H1 (cell line): Measurements from ENCODE around the gene ATP11A. TPM values are rescaled to one million over a fixed set of nuclear protein-coding genes. Genes with fewer than 3 reads are reported as not detected.

Experiments used
- CTCF ChIA-PET: fragments of 300-600 bp; sonication (Branson Sonifier 250); formaldehyde crosslinking; loops from one replicate; lab custom pipeline; 2021; ENCODE audit not compliant: partially characterized antibody; lab: Charles Lee
- POLR2A ChIA-PET: fragments of 300-600 bp; sonication (Branson Sonifier 250); formaldehyde crosslinking; loops from one replicate; lab custom pipeline; 2021; ENCODE audit warnings: inconsistent platforms; ENCODE audit not compliant: partially characterized antibody; lab: Charles Lee
- DNase-seq, 2 experiments: peaks; one replicate each; pipeline versions ENCODE4 v3.0.0 to v3.0.0-alpha.2; 2010 to 2022; ENCODE audit warnings: low spot score in 2 of 2, low read depth in 1 of 2, mixed read lengths in 1 of 2
- FAIRE-seq: peaks from 2 replicates; lab custom pipeline; 2011; peaks lifted over from hg19 to GRCh38; lab: Jason Lieb, UNC
- H2AFZ ChIP-seq: 2 replicates; pipeline ENCODE4 v1.8.1; 2012; ENCODE audit warnings: low read length, inconsistent platforms
- H2AK5ac ChIP-seq: 2 replicates; pipeline ENCODE4 v1.6.1; 2013; ENCODE audit warnings: low read depth, low read length
- H2BK120ac ChIP-seq: replicated peaks from 2 replicates; pipeline ENCODE3; 2013; ENCODE audit warnings: low read depth, low read length, inconsistent platforms
- H2BK12ac ChIP-seq: 2 replicates; pipeline ENCODE4 v1.6.1; 2013; ENCODE audit warnings: low read depth, low read length
- H2BK15ac ChIP-seq: 2 replicates; pipeline ENCODE4 v1.6.1; 2013; ENCODE audit warnings: low read length
- H2BK20ac ChIP-seq: 2 replicates; pipeline ENCODE4 v1.6.1; 2013; ENCODE audit warnings: low read length
- H2BK5ac ChIP-seq: 2 replicates; pipeline ENCODE4 v1.6.1; 2013; ENCODE audit warnings: low read depth, low read length
- H3K14ac ChIP-seq: 2 replicates; pipeline ENCODE4 v1.6.1; 2013; ENCODE audit warnings: inconsistent platforms; ENCODE audit not compliant: insufficient read length
- H3K18ac ChIP-seq: 2 replicates; pipeline ENCODE4 v1.6.1; 2013; ENCODE audit warnings: low read length; ENCODE audit errors: extremely low read depth
- H3K23ac ChIP-seq: 2 replicates; pipeline ENCODE4 v1.6.1; 2013; ENCODE audit warnings: inconsistent platforms; ENCODE audit not compliant: insufficient read length
- H3K23me2 ChIP-seq: 2 replicates; pipeline ENCODE4 v1.6.1; 2013; ENCODE audit warnings: low read depth, low read length
- H3K27ac ChIP-seq: 2 replicates; pipeline ENCODE4 v1.6.1; 2011; ENCODE audit warnings: low read depth, low read length, inconsistent platforms
- H3K27me3 ChIP-seq, 4 experiments: replicated peaks in 1 of 4; 1 replicate in 1 of 4; 2 replicates in 3 of 4; pipeline versions ENCODE4 v1.6.1 to v1.8.1; 2011 to 2013; ENCODE audit warnings: low read length in 3 of 4, mild to moderate bottlenecking in 3 of 4, inconsistent platforms in 2 of 4, mixed read lengths in 2 of 4, moderate library complexity in 1 of 4; ENCODE audit not compliant: control insufficient read depth in 3 of 4, insufficient read depth in 3 of 4; ENCODE audit errors: extremely low read depth in 1 of 4
- H3K36me3 ChIP-seq, 4 experiments: 2 replicates each; pipeline versions ENCODE4 v1.6.1 to v1.8.1; 2011 to 2013; ENCODE audit warnings: mild to moderate bottlenecking in 4 of 4, low read length in 3 of 4, moderate library complexity in 2 of 4, control low read depth in 1 of 4, inconsistent platforms in 1 of 4; ENCODE audit not compliant: insufficient read depth in 4 of 4, control insufficient read depth in 2 of 4
- H3K4ac ChIP-seq: replicated peaks from 2 replicates; pipeline ENCODE3; 2013; ENCODE audit warnings: low read length, low read depth, mixed read lengths, inconsistent platforms; ENCODE audit not compliant: insufficient read length
- H3K4me1 ChIP-seq, 4 experiments: replicated peaks in 1 of 4; 1 replicate in 1 of 4; 2 replicates in 3 of 4; pipeline versions ENCODE4 v1.6.1 to v1.8.1; 2011 to 2013; ENCODE audit warnings: low read length in 3 of 4, inconsistent platforms in 2 of 4, mixed read lengths in 1 of 4; ENCODE audit not compliant: insufficient read depth in 4 of 4, control insufficient read depth in 3 of 4
- H3K4me2 ChIP-seq, 2 experiments: 2 replicates each; pipeline versions ENCODE4 v1.6.1 to v1.8.1; 2011 to 2013; ENCODE audit warnings: low read depth in 2 of 2, low read length in 2 of 2, control low read depth in 1 of 2, inconsistent platforms in 1 of 2, mild to moderate bottlenecking in 1 of 2; ENCODE audit not compliant: insufficient read depth in 1 of 2
- H3K4me3 ChIP-seq, 4 experiments: fragments of 200-600, 300-600 bp in 1 of 4; sonication (generic), shearing (Covaris generic), sonication (Bioruptor Twin) in 1 of 4; 2 replicates each; pipeline versions ENCODE4 v1.5.1 to v1.8.1; 2011 to 2016; ENCODE audit warnings: low read length in 4 of 4, low read depth in 3 of 4, control low read depth in 2 of 4, inconsistent platforms in 2 of 4, mild to moderate bottlenecking in 2 of 4, mixed read lengths in 1 of 4, moderate library complexity in 1 of 4; ENCODE audit not compliant: insufficient read depth in 2 of 4; ENCODE audit errors: extremely low read depth in 1 of 4
- H3K56ac ChIP-seq: replicated peaks from 2 replicates; pipeline ENCODE3; 2013; ENCODE audit warnings: low read depth, mild to moderate bottlenecking, mixed read lengths, low read length, inconsistent platforms; ENCODE audit not compliant: insufficient read length
- H3K79me1 ChIP-seq: 2 replicates; pipeline ENCODE4 v1.6.1; 2013; ENCODE audit warnings: low read depth, low read length, control low read depth
- H3K79me2 ChIP-seq, 2 experiments: 2 replicates each; pipeline versions ENCODE4 v1.6.1 to v1.8.1; 2012 to 2013; ENCODE audit warnings: low read length in 2 of 2, mild to moderate bottlenecking in 2 of 2, inconsistent platforms in 1 of 2; ENCODE audit not compliant: insufficient read depth in 2 of 2, control insufficient read depth in 1 of 2
- H3K9ac ChIP-seq, 4 experiments: replicated peaks in 1 of 4; 1 replicate in 1 of 4; 2 replicates in 3 of 4; pipeline versions ENCODE4 v1.6.1 to v1.8.1; 2011 to 2013; ENCODE audit warnings: low read depth in 3 of 4, low read length in 3 of 4, control low read depth in 2 of 4, mild to moderate bottlenecking in 2 of 4, moderate library complexity in 2 of 4, inconsistent platforms in 1 of 4; ENCODE audit errors: extremely low read depth in 1 of 4
- H3K9me3 ChIP-seq, 2 experiments: 2 replicates each; pipeline versions ENCODE4 v1.6.1 to v1.8.1; 2012 to 2013; ENCODE audit warnings: mild to moderate bottlenecking in 2 of 2, moderate library complexity in 2 of 2, control low read depth in 1 of 2, inconsistent platforms in 1 of 2, low read depth in 1 of 2, low read length in 1 of 2, mixed read lengths in 1 of 2; ENCODE audit not compliant: insufficient read depth in 2 of 2
- H4K20me1 ChIP-seq, 2 experiments: replicated peaks in 1 of 2; 2 replicates each; pipeline versions ENCODE3 to v1.8.1; 2011 to 2013; ENCODE audit warnings: inconsistent platforms in 2 of 2, low read length in 2 of 2, mild to moderate bottlenecking in 1 of 2; ENCODE audit not compliant: insufficient read depth in 2 of 2, control insufficient read depth in 1 of 2
- H4K5ac ChIP-seq: 2 replicates; pipeline ENCODE4 v1.6.1; 2013; ENCODE audit warnings: low read length, low read depth, mixed read lengths, inconsistent platforms; ENCODE audit not compliant: insufficient read length
- H4K8ac ChIP-seq: 2 replicates; pipeline ENCODE4 v1.8.0; 2013; ENCODE audit warnings: mild to moderate bottlenecking, moderate library complexity, low read length, inconsistent platforms; ENCODE audit not compliant: insufficient read depth; ENCODE audit errors: extremely low read depth
- H4K91ac ChIP-seq: replicated peaks from 2 replicates; pipeline ENCODE3; 2013; ENCODE audit warnings: low read length, mixed read lengths, inconsistent platforms; ENCODE audit not compliant: insufficient read length
- BRCA1 ChIP-seq: IDR thresholded peaks from 2 replicates; pipeline ENCODE4 v1.6.1; 2012; ENCODE audit warnings: low read depth, low read length, improper control_type of control experiment
- CHD2 ChIP-seq: IDR thresholded peaks from 2 replicates; pipeline ENCODE4 v1.6.1; 2012; ENCODE audit warnings: low read length, improper control_type of control experiment
- CREB1 ChIP-seq: IDR thresholded peaks from 2 replicates; pipeline ENCODE4 v1.6.1; 2012; ENCODE audit warnings: inconsistent platforms
- CTBP2 ChIP-seq: IDR thresholded peaks from 2 replicates; pipeline ENCODE4 v1.7.0; 2011; ENCODE audit warnings: borderline replicate concordance, mild to moderate bottlenecking, moderate library complexity, mixed read lengths, low read length; ENCODE audit not compliant: insufficient read depth, insufficient read length
- JUN ChIP-seq: IDR thresholded peaks from 2 replicates; pipeline ENCODE4 v1.6.1; 2011; ENCODE audit warnings: low read depth, mild to moderate bottlenecking, improper control_type of control experiment, low read length
- KDM5A ChIP-seq: fragments of 200-600 bp; IDR thresholded peaks from 2 replicates; pipeline ENCODE4 v1.7.1; 2012; ENCODE audit warnings: mild to moderate bottlenecking, low read length, inconsistent platforms, mixed read lengths
- RAD21 ChIP-seq, 2 experiments: IDR thresholded peaks in 1 of 2; conservative IDR thresholded peaks in 1 of 2; 2 replicates each; pipeline ENCODE4 v1.6.1; 2011; ENCODE audit warnings: low read depth in 2 of 2, low read length in 2 of 2, improper control_type of control experiment in 1 of 2, inconsistent platforms in 1 of 2, mild to moderate bottlenecking in 1 of 2, moderate library complexity in 1 of 2
- RBBP5 ChIP-seq: IDR thresholded peaks from 2 replicates; pipeline ENCODE4 v1.7.1; 2012; ENCODE audit warnings: low read depth, mild to moderate bottlenecking, inconsistent platforms, low read length, moderate library complexity, borderline replicate concordance
- SIN3A ChIP-seq, 2 experiments: IDR thresholded peaks in 1 of 2; conservative IDR thresholded peaks in 1 of 2; 2 replicates each; pipeline ENCODE4 v1.6.1; 2011 to 2012; ENCODE audit warnings: low read length in 2 of 2, improper control_type of control experiment in 1 of 2, low read depth in 1 of 2, mild to moderate bottlenecking in 1 of 2
- TAF7 ChIP-seq: optimal IDR thresholded peaks from 2 replicates; pipeline ENCODE3; 2011; ENCODE audit warnings: low read depth, mild to moderate bottlenecking, inconsistent platforms, low read length, moderate library complexity, borderline replicate concordance
- WGBS, 2 experiments: shearing (Covaris generic) in 1 of 2; methylation state at CpG; one replicate each; pipeline versions ENCODE4 v1.1.6 to v1.1.7; 2013 to 2015; ENCODE audit warnings: low lambda C conversion rate in 2 of 2, mixed read lengths in 2 of 2, inconsistent platforms in 1 of 2, low coverage in 1 of 2, missing lambda C conversion rate in 1 of 2; ENCODE audit not compliant: insufficient replicate concordance in 2 of 2, insufficient coverage in 1 of 2, insufficient read length in 1 of 2; ENCODE audit errors: extremely low coverage in 1 of 2, missing lambda C conversion rate in 1 of 2; 5-methylcytosine and 5-hydroxymethylcytosine counted together
- polyA plus RNA-seq, 7 experiments: library from polyadenylated mRNA; depleted of rRNA in 3 of 7; stranded (reverse) in 5 of 7; unstranded in 2 of 7; fragments of >200 nt in 5 of 7; fragments of 200-250 nt in 2 of 7; gene quantifications; 1 replicate in 5 of 7; 2 replicates in 1 of 7; 4 replicates in 1 of 7; pipeline versions ENCODE4 v1.2.1 to v1.2.3, GENCODE V29; 2011 to 2013; ENCODE audit warnings: missing spikeins in 2 of 7, mixed read lengths in 2 of 7
- total RNA-seq: library from RNA; stranded (reverse); fragmentation: NEBNext Ultra II Directional; extraction: Animal tissue kit (Norgen Biotek cat#: 25700); gene quantifications from 2 replicates; pipeline ENCODE4 v1.2.1, GENCODE V29; 2021
- TF ChIP-seq, protein P1 (sequence below), 3 experiments: IDR thresholded peaks; 1 replicate in 2 of 3; 2 replicates in 1 of 3; pipeline versions ENCODE4 v1.5.1 to v1.6.1; 2011; ENCODE audit warnings: low read length in 3 of 3, mild to moderate bottlenecking in 3 of 3, inconsistent platforms in 2 of 3, low read depth in 1 of 3, moderate library complexity in 1 of 3; ENCODE audit not compliant: insufficient read depth in 1 of 3; ENCODE audit errors: control extremely low read depth in 1 of 3

Gene ATP11A
- total and polyA plus RNA-seq, 2 of the 8 experiments (the other 6 are each of a cell fraction or from before 2014, with no cell fraction given), result 28.8 to 72.9 TPM

DNA sequence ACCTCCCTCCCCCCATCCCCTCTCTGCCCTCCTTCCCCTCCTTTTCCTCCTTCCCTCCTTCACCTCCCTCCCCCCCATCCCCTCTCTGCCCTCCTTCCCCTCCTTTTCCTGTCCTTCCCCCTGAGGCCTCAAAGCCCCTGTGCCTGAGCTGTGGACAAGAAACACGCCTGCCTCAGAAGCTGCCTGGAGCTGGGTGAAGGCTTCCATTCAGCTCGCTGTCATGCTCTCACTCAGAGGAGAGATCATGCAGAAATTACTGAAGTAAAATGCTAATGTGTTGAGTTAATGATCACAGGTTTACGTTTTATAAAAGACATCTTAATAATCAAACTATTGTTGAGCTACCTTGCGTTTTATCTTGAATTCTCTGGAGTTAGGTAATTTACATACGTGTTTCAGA is 114.5 kb downstream of the ATP11A start:
- Histone ChIP-seq H2BK5ac (no peak overlapping the region), H3K9ac (no peak overlapping the region), H4K20me1 (peaks cover 2 to 3% of the 10 kb centered on the region in 2 experiments), H2BK12ac (no peak overlapping the region), H3K9me3 (no peaks in the 10 kb centered on the region), H3K4ac (no peak overlapping the region), H3K79me2 (no peaks in the 10 kb centered on the region), H3K56ac (no peak overlapping the region), H3K23ac (no peak overlapping the region), H3K79me1 (no peaks in the 10 kb centered on the region; the same call in none of the 2 replicates), H3K4me3 (no peak overlapping the region), H3K27me3 (no peaks in the 10 kb centered on the region), H2AK5ac (no peak overlapping the region), H3K18ac (no peak overlapping the region), H2BK15ac (no peak overlapping the region), H2BK20ac (no peak overlapping the region), H3K36me3 (peaks cover 2 to 8% (median 5%) of the 10 kb centered on the region in 4 experiments; a peak in 1 of 8 replicates), H2BK120ac (no peak overlapping the region), H3K4me1 (peaks cover 0 to 9% (median 1%) of the 10 kb centered on the region in 4 experiments; a peak in 3 of 7 replicates), H3K23me2 (no peaks in the 10 kb centered on the region; the same call in 1 of the 2 replicates), H3K4me2 (no peak overlapping the region), H3K14ac (no peak overlapping the region), H4K5ac (no peak overlapping the region), H4K91ac (no peak overlapping the region), H3K27ac (no peak overlapping the region), H4K8ac (no peak overlapping the region), H2AFZ (no peak overlapping the region)
- no peak for FAIRE-seq
- 79% methylated on average over 5 of the region's 5 CpGs; no CpG with 5 or more reads in 1 of the 2 experiments for WGBS, 2 experiments
- POLR2A ChIA-PET, result interaction anchor here (0.7 kb wide), 1 partner anchor 8 kb away, joined by 3 read pairs; no protein-coding TSS in a partner anchor
- no peak for DNase-seq
- CTCF ChIA-PET, result interaction anchor here (0.6 kb wide), 1 partner anchor 1581 kb away, joined by 3 read pairs; no protein-coding TSS in a partner anchor
- TF ChIP-seq RAD21 (IDR thresholded peaks at IDR 0.05 in 1 of 2, conservative IDR thresholded peaks at IDR 0.05 in 1 of 2; ENCODE audit: low read depth in 2 of 2, low read length in 2 of 2), result no peak
- no peak for TF ChIP-seq RBBP5
- TF ChIP-seq, protein P1, sequence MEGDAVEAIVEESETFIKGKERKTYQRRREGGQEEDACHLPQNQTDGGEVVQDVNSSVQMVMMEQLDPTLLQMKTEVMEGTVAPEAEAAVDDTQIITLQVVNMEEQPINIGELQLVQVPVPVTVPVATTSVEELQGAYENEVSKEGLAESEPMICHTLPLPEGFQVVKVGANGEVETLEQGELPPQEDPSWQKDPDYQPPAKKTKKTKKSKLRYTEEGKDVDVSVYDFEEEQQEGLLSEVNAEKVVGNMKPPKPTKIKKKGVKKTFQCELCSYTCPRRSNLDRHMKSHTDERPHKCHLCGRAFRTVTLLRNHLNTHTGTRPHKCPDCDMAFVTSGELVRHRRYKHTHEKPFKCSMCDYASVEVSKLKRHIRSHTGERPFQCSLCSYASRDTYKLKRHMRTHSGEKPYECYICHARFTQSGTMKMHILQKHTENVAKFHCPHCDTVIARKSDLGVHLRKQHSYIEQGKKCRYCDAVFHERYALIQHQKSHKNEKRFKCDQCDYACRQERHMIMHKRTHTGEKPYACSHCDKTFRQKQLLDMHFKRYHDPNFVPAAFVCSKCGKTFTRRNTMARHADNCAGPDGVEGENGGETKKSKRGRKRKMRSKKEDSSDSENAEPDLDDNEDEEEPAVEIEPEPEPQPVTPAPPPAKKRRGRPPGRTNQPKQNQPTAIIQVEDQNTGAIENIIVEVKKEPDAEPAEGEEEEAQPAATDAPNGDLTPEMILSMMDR (IDR thresholded peaks at IDR 0.05; ENCODE audit: control extremely low read depth in 1 of 3, insufficient read depth in 1 of 3, low read depth in 1 of 3, low read length in 3 of 3), result no peak
- no peak for TF ChIP-seq BRCA1
- TF ChIP-seq JUN, result no peak
- TF ChIP-seq CREB1, result no peak
- TF ChIP-seq KDM5A, result no peak
- TF ChIP-seq CHD2, result no peak
- no peak for TF ChIP-seq SIN3A (conservative IDR thresholded peaks at IDR 0.05 in 1 of 2, IDR thresholded peaks at IDR 0.05 in 1 of 2; ENCODE audit: low read depth in 1 of 2, low read length in 2 of 2)
- no peak for TF ChIP-seq TAF7
- TF ChIP-seq CTBP2, result no peak
